Measurements from ENCODE around the gene KIT. TPM values are rescaled to one million over a fixed set of nuclear protein-coding genes. Genes with fewer than 3 reads are reported as not detected.

Gene KIT
- total and polyA plus RNA-seq, 2 of the 4 experiments (the other 2 are of a cell fraction) = 3.3 to 5.9 TPM

GRCh38 chr4:54696649-54697048, 38.9 kb downstream of the KIT start:
- H2AK9ac ChIP-seq (replicated peaks; ENCODE audit: low read depth, low read length, poor library complexity) = no peak overlapping the region
- WGBS, 2 experiments (ENCODE audit: extremely low coverage in 2 of 2, insufficient read length in 1 of 2) = 80% methylated on average over 3 of the region's 5 CpGs; no CpG with 5 or more reads in 1 of the 2 experiments
- CTCF ChIA-PET = interaction anchor here (1.6 kb wide), 1 partner anchor 9 kb away, joined by 4 read pairs; no protein-coding TSS in a partner anchor
- H4K20me1 ChIP-seq (ENCODE audit: insufficient read depth, low read length) = no peaks in the 10 kb centered on the region
- in situ Hi-C loops (cut with MboI; ENCODE audit: low sequenced_read_pairs) (no loop called here), intact Hi-C loops (cut with micrococcal nuclease) (no loop called here), dilution Hi-C loops (cut with HindIII; ENCODE audit: low sequenced_read_pairs, unreplicated experiment) (no loop called here)
- H3K36me3 ChIP-seq (ENCODE audit: control insufficient read depth, insufficient read depth, low read length) = peaks cover 6% of the 10 kb centered on the region; the same call in 1 of the 2 replicates
- H2AK5ac ChIP-seq (ENCODE audit: low read depth, low read length) = no peak overlapping the region
- no peak overlapping the region for H4K8ac ChIP-seq (ENCODE audit: low read depth in 2 of 2, low read length in 2 of 2)
- H3K18ac ChIP-seq (ENCODE audit: low read depth, low read length) = no peak overlapping the region; the same call in 1 of the 2 replicates
- no peak overlapping the region for H3K27ac ChIP-seq (ENCODE audit: insufficient read depth, low read length)
- no peak overlapping the region for H3K4me3 ChIP-seq (ENCODE audit: insufficient read depth, low read depth, low read length)
- H2BK5ac ChIP-seq (ENCODE audit: low read depth, low read length, poor library complexity, severe bottlenecking) = no peak overlapping the region
- no peak overlapping the region for H2BK20ac ChIP-seq (ENCODE audit: low read depth, low read length)
- BruUV-seq (replicated peaks) = no TSS peak
- no peaks in the 10 kb centered on the region; the same call in 1 of the 2 replicates for H3K9me1 ChIP-seq (ENCODE audit: insufficient read depth, low read length)
- no peak overlapping the region for H4K5ac ChIP-seq (ENCODE audit: low read depth, low read length)
- peaks cover 3% of the 10 kb centered on the region for H3K4me1 ChIP-seq (ENCODE audit: control insufficient read depth, insufficient read depth, low read length)
- TF ChIP-seq, protein P1, sequence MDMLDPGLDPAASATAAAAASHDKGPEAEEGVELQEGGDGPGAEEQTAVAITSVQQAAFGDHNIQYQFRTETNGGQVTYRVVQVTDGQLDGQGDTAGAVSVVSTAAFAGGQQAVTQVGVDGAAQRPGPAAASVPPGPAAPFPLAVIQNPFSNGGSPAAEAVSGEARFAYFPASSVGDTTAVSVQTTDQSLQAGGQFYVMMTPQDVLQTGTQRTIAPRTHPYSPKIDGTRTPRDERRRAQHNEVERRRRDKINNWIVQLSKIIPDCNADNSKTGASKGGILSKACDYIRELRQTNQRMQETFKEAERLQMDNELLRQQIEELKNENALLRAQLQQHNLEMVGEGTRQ (IDR thresholded peaks at IDR 0.05; ENCODE audit: low read depth, low read length) = no peak
- TF ChIP-seq, protein P2, sequence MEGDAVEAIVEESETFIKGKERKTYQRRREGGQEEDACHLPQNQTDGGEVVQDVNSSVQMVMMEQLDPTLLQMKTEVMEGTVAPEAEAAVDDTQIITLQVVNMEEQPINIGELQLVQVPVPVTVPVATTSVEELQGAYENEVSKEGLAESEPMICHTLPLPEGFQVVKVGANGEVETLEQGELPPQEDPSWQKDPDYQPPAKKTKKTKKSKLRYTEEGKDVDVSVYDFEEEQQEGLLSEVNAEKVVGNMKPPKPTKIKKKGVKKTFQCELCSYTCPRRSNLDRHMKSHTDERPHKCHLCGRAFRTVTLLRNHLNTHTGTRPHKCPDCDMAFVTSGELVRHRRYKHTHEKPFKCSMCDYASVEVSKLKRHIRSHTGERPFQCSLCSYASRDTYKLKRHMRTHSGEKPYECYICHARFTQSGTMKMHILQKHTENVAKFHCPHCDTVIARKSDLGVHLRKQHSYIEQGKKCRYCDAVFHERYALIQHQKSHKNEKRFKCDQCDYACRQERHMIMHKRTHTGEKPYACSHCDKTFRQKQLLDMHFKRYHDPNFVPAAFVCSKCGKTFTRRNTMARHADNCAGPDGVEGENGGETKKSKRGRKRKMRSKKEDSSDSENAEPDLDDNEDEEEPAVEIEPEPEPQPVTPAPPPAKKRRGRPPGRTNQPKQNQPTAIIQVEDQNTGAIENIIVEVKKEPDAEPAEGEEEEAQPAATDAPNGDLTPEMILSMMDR (conservative IDR thresholded peaks at IDR 0.05; ENCODE audit: low read depth, low read length) = no peak
- no peak overlapping the region for H3K4ac ChIP-seq (ENCODE audit: low read depth, low read length)
- no peak overlapping the region for H2BK120ac ChIP-seq (ENCODE audit: low read depth, low read length)
- H3K56ac ChIP-seq (ENCODE audit: extremely low read depth, insufficient read depth, low read length) = no peak overlapping the region
- DNase-seq (no peak), ATAC-seq (ENCODE audit: low read depth) (no peak)
- no peak overlapping the region for H3K23ac ChIP-seq (ENCODE audit: low read depth, low read length)
- no peak overlapping the region for H2BK15ac ChIP-seq (ENCODE audit: low read depth, low read length)
- POLR2A ChIA-PET (ENCODE audit: unreplicated experiment) = no interaction called here
- no peaks in the 10 kb centered on the region for H3K27me3 ChIP-seq (ENCODE audit: control insufficient read depth, insufficient read depth, low read length)
- H3K14ac ChIP-seq (replicated peaks; ENCODE audit: low read depth, low read length) = no peak overlapping the region
- no peaks in the 10 kb centered on the region for H3K9me3 ChIP-seq (ENCODE audit: control insufficient read depth, insufficient read depth, low read length)
- H3K9ac ChIP-seq (ENCODE audit: low read depth, low read length) = no peak overlapping the region
- no peaks in the 10 kb centered on the region for H3K79me1 ChIP-seq (ENCODE audit: low read depth in 1 of 2, low read length in 2 of 2)
- no peak overlapping the region for H2AFZ ChIP-seq (replicated peaks; ENCODE audit: low read length, poor library complexity)
- H3K4me2 ChIP-seq (ENCODE audit: low read depth, low read length) = no peak overlapping the region
- H4K91ac ChIP-seq (ENCODE audit: insufficient read depth, low read depth, low read length) = no peak overlapping the region

All from IMR-90 (cell line).